IPS-NIHi7 (cell line): ENCODE measurements around the gene SUMO3.
A peak's percentile ranks its signal among the peaks of the same experiment; 100 is the strongest.

Experiments
- DNase-seq: peaks from one replicate; pipeline ENCODE4 v3.0.0; 2012; ENCODE audit warnings: mixed read lengths; ENCODE audit errors: extremely low spot score

SUMO3 gene

GRCh38 chr21:44803651-44804050 is 14.2 kb downstream of the SUMO3 start:
- DNase-seq: no peak

DNA sequence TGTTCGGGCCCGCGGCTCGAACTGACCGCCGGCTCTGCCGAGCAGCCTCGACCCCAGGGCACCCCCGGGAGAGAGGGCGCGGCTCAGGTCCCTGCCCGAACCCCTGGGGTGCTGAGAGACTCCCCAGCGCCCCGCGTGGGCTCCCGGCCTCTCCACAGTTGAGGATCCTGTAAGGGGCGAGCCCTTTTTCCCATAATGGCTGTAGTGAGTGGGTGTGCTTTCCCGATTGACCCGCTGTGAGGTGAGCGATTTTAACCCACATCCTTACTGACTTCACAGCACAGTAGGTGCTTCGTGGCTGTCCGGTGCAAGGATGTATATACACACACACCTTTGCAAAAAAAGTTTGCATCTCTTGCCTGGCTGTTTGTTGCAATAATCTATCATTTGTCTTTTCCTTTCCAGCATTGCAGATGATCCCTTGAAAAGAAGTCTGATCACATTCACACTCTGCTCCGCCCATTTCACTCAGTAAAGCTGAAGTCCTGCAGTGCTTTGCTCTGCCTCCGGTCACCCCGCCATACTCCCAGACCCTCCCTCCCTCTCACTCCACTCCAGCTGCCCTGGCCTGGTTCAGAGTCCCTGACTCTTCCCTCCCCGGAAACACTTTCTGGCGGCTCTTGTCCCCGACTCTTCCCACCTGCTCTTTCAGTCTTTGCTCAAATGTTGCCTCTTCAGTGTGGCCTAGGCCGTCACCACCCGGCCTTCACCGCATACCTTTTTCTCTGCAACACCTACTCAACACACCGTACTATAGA is 15.3 kb downstream of the SUMO3 start:
- DNase-seq: peak; percentile 50

GRCh38 chr21:44801468-44802395 is 16.1 kb downstream of the SUMO3 start, which contains the start of gene UBE2G2:
Gene UBE2G2, minus strand, starts transcription at chr21:44801820. Its CDS starts 72 bp downstream, at chr21:44801748.
- peak; percentile 89 for DNase-seq

DNA sequence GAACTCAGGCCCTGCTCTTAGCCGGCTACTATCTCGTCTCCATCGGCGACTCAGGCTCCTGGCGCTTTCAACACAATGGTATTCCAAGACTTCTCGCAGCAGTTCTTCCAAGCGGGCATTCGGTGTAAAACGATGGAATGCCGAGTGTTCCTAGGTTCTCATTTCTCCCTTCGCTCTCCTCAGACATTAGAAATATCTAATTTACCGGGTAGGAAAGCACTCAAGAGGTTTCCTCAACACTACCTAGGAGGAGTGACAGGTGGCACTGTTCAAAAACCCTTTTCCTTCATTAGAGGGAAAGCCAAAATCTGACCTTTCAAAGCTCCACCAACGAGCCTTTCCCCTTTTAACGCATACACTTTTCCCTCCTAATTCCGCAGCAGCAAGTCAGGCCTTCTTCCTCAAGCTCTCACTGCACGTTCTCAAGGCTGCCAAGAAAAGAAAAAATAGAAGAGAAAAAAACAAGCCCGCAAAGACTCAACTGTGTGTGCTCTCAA is 16.8 kb downstream of the SUMO3 start:
- peak; percentile 48 for DNase-seq

DNA sequence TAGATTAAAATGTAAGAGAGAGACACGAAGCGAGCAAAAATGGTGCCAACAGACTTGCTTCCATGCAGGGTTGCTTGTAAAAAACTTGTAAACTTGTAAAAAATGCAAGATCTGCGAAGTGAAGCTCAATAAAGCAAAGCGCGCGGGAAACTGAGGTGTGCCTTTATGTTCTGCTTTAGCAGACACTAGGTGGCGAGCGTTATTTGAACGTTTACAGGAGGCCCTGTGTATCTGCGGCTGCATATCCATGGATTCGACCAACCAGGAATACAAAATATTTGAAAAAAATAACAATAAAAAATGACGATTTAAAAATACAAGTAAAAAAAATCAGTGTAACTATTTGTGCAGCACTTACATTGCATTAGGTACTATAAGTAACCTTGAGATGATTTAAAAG is 17.8 kb downstream of the SUMO3 start:
- DNase-seq: no peak

DNA sequence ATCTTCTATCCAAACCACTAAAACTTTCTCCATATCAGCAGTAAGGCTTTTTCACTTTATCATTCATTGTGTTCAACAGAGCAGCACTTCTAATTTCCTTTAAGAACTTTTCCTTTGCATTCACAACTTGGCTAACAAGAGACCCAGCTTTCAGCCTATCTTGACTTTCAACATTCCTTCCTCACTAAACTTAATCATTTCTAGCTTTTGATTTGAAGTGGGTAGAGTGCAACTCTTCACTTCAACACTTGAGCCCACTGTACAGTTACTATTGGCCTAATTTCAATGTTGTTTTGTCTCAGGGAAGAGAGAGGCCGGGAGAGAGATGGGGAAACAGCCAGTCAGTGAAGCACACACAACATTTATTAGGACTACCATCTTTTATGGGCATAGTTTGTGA is 18.2 kb downstream of the SUMO3 start:
- DNase-seq: no peak

GRCh38 chr21:44797775-44798174 is 20.1 kb downstream of the SUMO3 start:
- DNase-seq: no peak

- no peak for DNase-seq
Observed at GRCh38 chr21:44795342-44795741, 22.5 kb downstream of the SUMO3 start.

DNA sequence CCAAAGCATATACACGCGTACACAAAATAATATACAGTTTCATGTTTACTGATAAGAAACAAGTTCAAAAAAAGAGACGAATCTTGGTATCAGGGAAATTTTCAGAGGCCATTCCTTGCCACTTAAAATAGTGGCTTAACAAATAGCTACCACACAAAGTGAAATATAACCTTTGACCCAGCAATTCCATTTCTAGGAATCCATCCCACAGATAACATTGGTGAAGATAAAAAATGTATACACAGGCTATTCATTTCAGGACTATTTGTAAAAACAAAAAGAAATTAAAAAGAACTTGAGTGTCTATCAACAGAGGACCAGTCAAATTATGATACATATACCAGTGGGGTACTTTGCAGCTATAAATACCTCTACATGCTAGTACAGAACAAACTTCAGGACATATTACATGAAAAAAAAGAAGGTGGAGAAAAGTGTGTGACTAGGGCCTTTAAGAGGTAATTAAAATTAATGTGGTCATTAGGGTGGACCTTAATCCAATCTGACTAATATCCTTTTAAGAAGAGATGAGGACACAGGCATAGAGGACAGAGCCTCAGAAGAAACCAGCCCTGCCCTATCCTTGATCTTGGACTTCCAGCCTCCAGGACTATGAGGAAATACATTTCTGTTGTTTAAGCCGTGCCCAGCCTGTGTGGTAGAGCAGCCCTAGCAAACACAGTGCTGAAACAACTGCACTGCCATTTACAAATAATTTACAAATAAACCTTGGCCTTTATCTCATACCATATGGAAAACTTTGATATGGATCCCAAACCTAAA is 24.1 kb downstream of the SUMO3 start:
- no peak for DNase-seq

DNA sequence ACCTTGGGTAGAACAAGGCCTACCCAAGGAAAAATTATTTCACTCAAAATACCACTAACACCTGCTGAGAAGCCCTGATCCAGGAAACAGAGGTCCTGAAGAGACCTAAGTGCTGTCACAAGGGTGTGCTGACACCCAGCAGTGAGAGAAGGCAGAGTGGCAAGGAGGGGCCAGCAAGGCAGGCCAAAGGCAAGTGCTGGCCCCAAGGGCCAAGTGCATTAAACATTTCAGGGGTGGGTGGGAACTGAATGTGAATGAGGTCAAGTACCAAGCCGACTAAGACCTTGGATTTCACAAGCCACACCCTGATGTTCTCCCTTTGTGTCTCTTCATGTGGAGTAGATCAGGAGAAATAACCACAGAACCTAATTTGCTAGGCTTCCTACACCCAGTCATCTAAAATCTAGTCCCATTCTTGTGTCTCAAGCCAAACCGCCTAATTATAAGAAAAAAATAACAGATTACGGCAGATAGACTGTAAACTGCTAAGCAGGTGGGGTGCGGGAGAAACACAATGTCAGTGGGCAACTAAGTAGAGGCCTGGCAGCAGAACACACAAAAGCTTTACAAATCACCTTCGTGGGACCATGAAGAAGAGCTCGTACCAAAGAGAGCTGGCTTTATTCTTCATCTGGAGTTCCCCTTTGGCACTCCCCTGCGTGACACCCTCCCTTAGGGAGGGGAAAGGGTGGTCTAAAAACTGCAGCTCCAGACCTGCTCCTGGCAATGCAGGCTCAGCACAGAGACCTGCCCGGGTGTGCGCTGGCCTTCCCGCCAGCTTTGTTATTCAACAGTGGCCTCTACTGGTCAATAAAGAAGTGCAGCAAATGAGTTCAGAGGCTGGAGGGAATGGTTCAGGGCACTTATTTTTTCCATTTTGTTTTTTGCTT is 24.9 kb downstream of the SUMO3 start:
- peak; percentile 89 for DNase-seq

DNA sequence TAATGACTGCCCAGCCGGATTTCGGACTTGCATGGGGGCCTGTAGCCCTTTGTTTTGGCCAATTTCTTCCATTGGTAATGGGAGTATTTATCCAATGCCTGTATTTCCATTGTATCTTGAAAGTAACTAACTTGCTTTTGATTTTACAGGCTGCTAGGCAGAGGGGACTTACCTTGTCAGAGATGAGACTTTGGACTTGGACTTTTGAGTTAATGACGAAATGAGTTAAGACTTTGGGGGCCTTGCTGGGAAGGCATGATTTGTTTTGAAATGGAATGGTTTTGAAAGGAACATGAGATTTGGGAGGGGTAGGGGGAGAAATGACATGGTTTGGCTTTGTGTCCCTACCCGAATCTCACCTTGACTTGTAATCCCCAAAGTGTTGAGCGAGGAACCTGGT is 25.9 kb downstream of the SUMO3 start:
- no peak for DNase-seq

- no peak for DNase-seq
Observed at GRCh38 chr21:44791246-44791645, 26.6 kb downstream of the SUMO3 start.

- DNase-seq: no peak
Observed at GRCh38 chr21:44790368-44790767, 27.5 kb downstream of the SUMO3 start.

DNA sequence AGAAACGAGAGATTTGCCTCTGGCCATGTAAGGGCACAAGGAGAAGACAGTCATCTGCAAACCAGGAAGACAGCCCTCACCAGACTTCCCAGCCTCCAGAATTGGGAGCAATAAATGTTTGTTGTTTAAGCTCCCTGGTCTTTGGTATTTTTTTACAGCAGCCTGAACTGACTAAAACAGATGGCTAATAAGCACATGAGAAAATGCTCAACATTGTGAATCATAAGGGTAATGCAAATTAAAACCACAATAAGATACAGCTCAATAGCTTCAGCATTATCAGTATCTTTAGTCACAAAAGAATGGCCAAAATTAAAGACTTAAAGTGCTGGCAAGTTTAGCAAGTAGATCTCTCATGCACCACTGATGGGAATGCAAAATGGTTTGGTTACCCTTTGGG is 28.0 kb downstream of the SUMO3 start:
- no peak for DNase-seq

GRCh38 chr21:44785620-44786335 is 32.1 kb downstream of the SUMO3 start:
- no peak for DNase-seq

- DNase-seq: no peak
Observed at GRCh38 chr21:44784810-44785209, 33.1 kb downstream of the SUMO3 start.

- no peak for DNase-seq
Observed at GRCh38 chr21:44783020-44783696, 34.7 kb downstream of the SUMO3 start.

DNA sequence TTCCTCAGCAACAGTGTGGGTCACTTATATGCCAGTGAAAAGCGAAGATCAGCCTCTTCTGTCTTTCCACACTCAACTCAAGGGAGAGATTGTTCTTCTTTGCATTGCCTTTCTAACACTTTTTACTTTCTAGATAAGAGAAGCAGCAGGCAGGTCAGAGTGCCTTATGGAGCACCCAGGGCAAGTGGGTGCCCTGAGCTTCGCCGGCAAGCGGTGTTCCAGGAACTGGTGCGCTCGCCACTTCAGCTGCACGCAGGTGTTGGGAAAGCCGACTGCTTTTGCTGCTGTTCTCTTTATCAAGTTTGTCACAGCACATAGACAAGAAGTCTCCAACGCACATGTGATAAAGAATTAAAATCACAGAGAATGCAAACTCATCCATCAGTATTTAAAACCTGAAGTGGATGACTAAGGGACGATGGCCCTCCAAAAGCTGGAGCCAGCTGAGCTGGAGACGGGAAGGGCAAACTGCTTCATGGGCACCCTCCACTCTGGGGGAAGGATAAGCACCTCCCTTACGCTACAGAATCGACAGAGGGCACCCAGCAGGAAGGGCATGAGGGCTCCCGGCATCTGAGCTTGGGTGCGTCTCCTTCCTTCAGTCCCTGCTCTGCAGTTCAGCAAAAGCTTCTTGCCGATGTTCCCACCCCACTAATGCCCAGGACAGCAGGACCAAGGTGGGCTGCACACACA is 36.9 kb downstream of the SUMO3 start:
- DNase-seq: no peak

- DNase-seq: no peak
Observed at GRCh38 chr21:44780137-44780502, 37.7 kb downstream of the SUMO3 start.
